Tibial nerve (tissue), 4 donors: ENCODE data around the gene RELN. TPM values are rescaled to one million over a fixed set of nuclear protein-coding genes. Genes with fewer than 3 reads are reported as not detected.

Experiments used
- DNase-seq, 2 donors: peaks; one replicate each; pipeline ENCODE4 v3.0.0-alpha.2; 2019; ENCODE audit warnings: low spot score in 2 of 2
- H3K27ac ChIP-seq, 4 donors: fragments of 200-600 bp; sonication (generic) in 3 of 4; one replicate each; pipeline ENCODE4 v1.5.1; 2017 to 2019; ENCODE audit warnings: mild to moderate bottlenecking in 1 of 4
- H3K27me3 ChIP-seq, 2 donors: fragments of 200-600 bp; sonication (generic) in 1 of 2; one replicate each; pipeline versions ENCODE4 v1.5.1 to v1.6.0; 2017 to 2019
- H3K36me3 ChIP-seq, 3 donors: fragments of 200-600 bp; sonication (generic); one replicate each; pipeline ENCODE4 v1.5.1; 2018 to 2019
- H3K4me1 ChIP-seq, 4 donors: fragments of 200-600 bp; sonication (generic) in 3 of 4; one replicate each; pipeline ENCODE4 v1.5.1; 2017 to 2019
- H3K4me3 ChIP-seq, 4 donors: fragments of 200-600 bp; sonication (generic) in 3 of 4; one replicate each; pipeline ENCODE4 v1.5.1; 2017 to 2019; ENCODE audit warnings: mild to moderate bottlenecking in 1 of 4, moderate library complexity in 1 of 4
- H3K9me3 ChIP-seq, 4 donors: fragments of 200-600 bp; sonication (generic) in 3 of 4; one replicate each; pipeline ENCODE4 v1.5.1; 2017 to 2019
- CTCF ChIP-seq, 5 experiments: fragments of 200-600 bp in 3 of 5; fragments of 450-650 bp in 2 of 5; sonication (generic) in 3 of 5; IDR thresholded peaks; one replicate each; pipeline ENCODE4 v1.5.1; 2016 to 2019; ENCODE audit warnings: antibody characterized with exemption in 5 of 5, mild to moderate bottlenecking in 3 of 5, moderate library complexity in 2 of 5
- EP300 ChIP-seq, 2 donors: sonication (generic); formaldehyde crosslinking; IDR thresholded peaks; one replicate each; pipeline ENCODE4 v1.6.1; 2017; ENCODE audit warnings: antibody characterized with exemption in 2 of 2, mild to moderate bottlenecking in 1 of 2
- POLR2A ChIP-seq, 2 donors: fragments of 450-650 bp; IDR thresholded peaks; one replicate each; pipeline ENCODE4 v1.6.1; 2017; ENCODE audit warnings: antibody characterized with exemption in 2 of 2, mild to moderate bottlenecking in 2 of 2, moderate library complexity in 2 of 2
- WGBS, 2 donors: methylation state at CpG; one replicate each; pipeline ENCODE4 v1.1.5; 2018; 5-methylcytosine and 5-hydroxymethylcytosine counted together
- total RNA-seq, 4 donors: library from RNA; depleted of rRNA; stranded (reverse); fragments of >200 nt; gene quantifications; one replicate each; pipeline ENCODE4 v1.1.0, GENCODE V29; 2016

RELN gene
- total RNA-seq, 4 donors from 2014 or later, result 80.4 to 117 (median 102) TPM

DNA sequence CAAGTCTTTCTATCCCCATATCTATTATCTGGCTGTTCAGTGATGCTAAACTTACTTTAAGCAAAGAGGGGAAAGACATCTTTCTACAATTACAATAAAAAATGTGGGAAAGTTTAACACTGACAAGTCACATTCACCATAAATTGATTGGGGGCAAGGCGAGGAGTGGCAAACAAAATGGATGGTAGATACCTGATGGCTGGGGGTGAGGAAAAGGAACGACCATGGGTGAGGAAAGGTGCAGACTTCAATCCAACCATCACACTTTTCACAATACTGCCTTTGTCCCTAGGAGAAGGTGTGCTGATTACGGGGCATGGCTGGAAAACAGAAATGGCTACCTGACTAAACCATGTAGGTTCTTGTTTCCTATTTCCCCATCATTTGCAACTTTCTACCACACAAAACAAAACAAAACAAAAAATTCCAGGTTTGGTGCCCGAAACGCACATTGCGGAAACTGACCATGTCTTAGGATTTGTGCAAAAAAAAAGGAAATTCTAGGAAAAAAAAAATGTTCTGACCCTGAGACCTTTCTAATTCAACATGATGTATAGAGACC lies 3.8 kb downstream of the RELN start:
- WGBS, 2 donors, result 66 to 75% methylated on average over 6 of the region's 6 CpGs
- TF ChIP-seq CTCF (IDR thresholded peaks at IDR 0.05) (no peak), EP300 (IDR thresholded peaks at IDR 0.05) (no peak), POLR2A (IDR thresholded peaks at IDR 0.05) (no peak)
- Histone ChIP-seq H3K27me3 (peaks cover 0 to 10% of the 10 kb centered on the region in 2 donors), H3K4me1 (peaks cover 0 to 17% (median 0%) of the 10 kb centered on the region in 4 donors), H3K4me3 (no peak overlapping the region), H3K9me3 (no peaks in the 10 kb centered on the region), H3K27ac (peak overlapping the region in 2 of 4 donors; percentile 33 to 54), H3K36me3 (peaks cover 0 to 5% (median 0%) of the 10 kb centered on the region in 3 donors)
- DNase-seq, result no peak

GRCh38 chr7:103984050-103984449 lies 5.4 kb downstream of the RELN start:
- peaks cover 0 to 5% (median 0%) of the 10 kb centered on the region in 3 donors for H3K36me3 ChIP-seq
- peaks cover 0 to 10% of the 10 kb centered on the region in 2 donors for H3K27me3 ChIP-seq
- H3K4me1 ChIP-seq, result peaks cover 0 to 6% (median 0%) of the 10 kb centered on the region in 4 donors
- H3K4me3 ChIP-seq, result no peak overlapping the region
- no peak for DNase-seq
- 55 to 59% methylated on average over 1 of the region's 1 CpG for WGBS, 2 donors
- H3K9me3 ChIP-seq, result no peaks in the 10 kb centered on the region
- TF ChIP-seq CTCF (IDR thresholded peaks at IDR 0.05) (no peak), EP300 (IDR thresholded peaks at IDR 0.05) (no peak), POLR2A (IDR thresholded peaks at IDR 0.05) (no peak)
- H3K27ac ChIP-seq, result no peak overlapping the region

GRCh38 chr7:103983201-103983977 lies 6.1 kb downstream of the RELN start:
- Histone ChIP-seq H3K36me3 (peaks cover 0 to 5% (median 0%) of the 10 kb centered on the region in 3 donors), H3K27ac (no peak overlapping the region), H3K27me3 (peaks cover 0 to 3% of the 10 kb centered on the region in 2 donors), H3K4me1 (no peaks in the 10 kb centered on the region), H3K4me3 (no peak overlapping the region), H3K9me3 (no peaks in the 10 kb centered on the region)
- 48 to 55% methylated on average over 6 of the region's 6 CpGs for WGBS, 2 donors
- no peak for DNase-seq
- TF ChIP-seq POLR2A (IDR thresholded peaks at IDR 0.05), result no peak
- no peak for TF ChIP-seq EP300 (IDR thresholded peaks at IDR 0.05)
- no peak for TF ChIP-seq CTCF (IDR thresholded peaks at IDR 0.05)

DNA sequence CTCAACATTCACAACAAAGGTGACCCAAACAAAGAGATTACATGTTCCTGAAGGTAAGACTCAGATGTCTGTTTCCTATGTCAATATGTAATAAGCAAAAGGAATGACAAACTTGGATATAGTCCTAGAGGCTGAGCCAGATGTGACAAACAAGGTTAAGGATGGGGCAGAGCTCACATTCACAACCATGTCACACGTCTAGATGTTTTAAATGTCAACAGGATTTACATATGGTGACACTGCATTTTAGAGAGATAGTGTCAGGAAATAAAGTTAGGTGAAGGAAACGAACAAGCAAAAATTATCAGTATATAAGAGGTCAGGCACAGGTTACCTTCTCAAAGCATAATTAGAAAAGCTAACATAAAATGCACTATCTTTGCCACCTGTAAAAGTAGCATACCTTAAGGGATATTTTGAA lies 8.4 kb downstream of the RELN start:
- TF ChIP-seq POLR2A (IDR thresholded peaks at IDR 0.05), result no peak
- no peak for TF ChIP-seq EP300 (IDR thresholded peaks at IDR 0.05)
- no peak for TF ChIP-seq CTCF (IDR thresholded peaks at IDR 0.05)
- WGBS, 2 donors, result 22 to 42% methylated on average over 2 of the region's 2 CpGs
- H3K36me3 ChIP-seq, result peaks cover 0 to 5% (median 0%) of the 10 kb centered on the region in 3 donors
- no peak for DNase-seq
- H3K27ac ChIP-seq, result no peak overlapping the region
- H3K9me3 ChIP-seq, result no peaks in the 10 kb centered on the region
- H3K4me1 ChIP-seq, result no peaks in the 10 kb centered on the region
- H3K4me3 ChIP-seq, result no peak overlapping the region
- no peaks in the 10 kb centered on the region for H3K27me3 ChIP-seq

DNA sequence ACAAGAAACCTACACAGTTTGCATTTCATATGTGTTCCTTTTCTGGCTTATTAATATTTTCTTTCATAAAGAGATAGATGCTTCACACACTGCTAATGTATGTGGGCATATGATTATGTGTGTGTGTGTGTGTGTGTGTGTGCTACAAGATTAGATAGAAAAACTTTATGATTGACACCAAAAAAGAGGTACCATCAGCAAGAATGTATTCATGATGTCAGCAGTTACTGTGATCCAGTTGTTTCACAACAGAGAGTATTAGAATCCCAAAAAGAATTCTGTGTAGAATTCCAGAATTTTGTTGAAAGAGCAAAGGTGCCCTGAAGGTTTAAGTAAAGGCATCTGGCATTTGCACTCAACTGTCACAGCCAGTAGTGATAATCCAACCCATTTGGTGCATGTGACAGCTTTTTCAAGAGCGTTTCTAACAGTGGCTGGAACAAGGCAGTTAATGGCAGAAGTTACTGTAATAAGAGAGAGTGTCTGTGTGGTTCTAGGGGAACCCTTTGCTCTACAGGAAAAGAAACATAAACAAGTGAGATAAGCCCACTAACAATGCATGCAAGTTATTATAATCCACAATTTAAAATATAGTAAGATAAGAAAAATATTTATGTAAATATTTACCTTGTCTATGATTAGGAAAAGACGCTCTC lies 16.6 kb downstream of the RELN start:
- no peaks in the 10 kb centered on the region for H3K36me3 ChIP-seq
- no peak for TF ChIP-seq POLR2A (IDR thresholded peaks at IDR 0.05)
- no peak for TF ChIP-seq CTCF (IDR thresholded peaks at IDR 0.05)
- no peak for TF ChIP-seq EP300 (IDR thresholded peaks at IDR 0.05)
- WGBS, 2 donors, result 10 to 31% methylated on average over 2 of the region's 2 CpGs
- H3K27ac ChIP-seq, result peak overlapping the region in 1 of 4 donors; percentile 17
- no peaks in the 10 kb centered on the region for H3K27me3 ChIP-seq
- DNase-seq, result no peak
- no peaks in the 10 kb centered on the region for H3K9me3 ChIP-seq
- H3K4me1 ChIP-seq, result no peaks in the 10 kb centered on the region
- no peak overlapping the region for H3K4me3 ChIP-seq
